ENCODE data around the gene NKX1-1.

The NKX1-1 gene

GRCh38 chr4:1385373-1386340, 20.6 kb downstream of the NKX1-1 start:
- DNase-seq (ENCODE audit: low read depth in 2 of 2): no peak

GRCh38 chr4:1384675-1385372, 21.4 kb downstream of the NKX1-1 start:
- DNase-seq (ENCODE audit: low read depth in 2 of 2): no peak

GRCh38 chr4:1383728-1384591, 22.3 kb downstream of the NKX1-1 start:
- DNase-seq (ENCODE audit: low read depth in 2 of 2): no peak

- no peak for DNase-seq (ENCODE audit: low read depth in 2 of 2)
Observed at GRCh38 chr4:1382776-1383727, 23.2 kb downstream of the NKX1-1 start.

GRCh38 chr4:1381944-1382541, 24.2 kb downstream of the NKX1-1 start:
- no peak for DNase-seq (ENCODE audit: low read depth in 2 of 2)

- DNase-seq (ENCODE audit: low read depth in 2 of 2): no peak
Observed at GRCh38 chr4:1381181-1381621, 25.0 kb downstream of the NKX1-1 start.

GRCh38 chr4:1380368-1381151, 25.7 kb downstream of the NKX1-1 start:
- DNase-seq (ENCODE audit: low read depth in 2 of 2): no peak

- DNase-seq (ENCODE audit: low read depth in 2 of 2): no peak
Observed at GRCh38 chr4:1379801-1380331, 26.4 kb downstream of the NKX1-1 start.

GRCh38 chr4:1379351-1379781, 26.9 kb downstream of the NKX1-1 start:
- DNase-seq (ENCODE audit: low read depth in 2 of 2): no peak

GRCh38 chr4:1378559-1379231, 27.5 kb downstream of the NKX1-1 start:
- no peak for DNase-seq (ENCODE audit: low read depth in 2 of 2)

- no peak for DNase-seq (ENCODE audit: low read depth in 2 of 2)
Observed at GRCh38 chr4:1377606-1378261, 28.5 kb downstream of the NKX1-1 start.

GRCh38 chr4:1376841-1377605, 29.2 kb downstream of the NKX1-1 start:
- DNase-seq (ENCODE audit: low read depth in 2 of 2): no peak

- DNase-seq (ENCODE audit: low read depth in 2 of 2): no peak
Observed at GRCh38 chr4:1376391-1376840, 29.8 kb downstream of the NKX1-1 start.

- DNase-seq (ENCODE audit: low read depth in 2 of 2): no peak
Observed at GRCh38 chr4:1375761-1376322, 30.4 kb downstream of the NKX1-1 start.

GRCh38 chr4:1375051-1375721, 31.1 kb downstream of the NKX1-1 start:
- DNase-seq (ENCODE audit: low read depth in 2 of 2): no peak

GRCh38 chr4:1374706-1375045, 31.6 kb downstream of the NKX1-1 start:
- DNase-seq (ENCODE audit: low read depth in 2 of 2): no peak

Data from activated CD8-positive, alpha-beta memory T cell treated with anti-CD3 and anti-CD28 coated beads for 4 hours (primary cell).